OCI-LY7 (cell line): ENCODE data around the gene ZNF536. TPM values are rescaled to one million over a fixed set of nuclear protein-coding genes. Genes with fewer than 3 reads are reported as not detected.

Experiments used
- BruUV-seq: library from RNA; stranded (reverse); fragments of 400-500 nt; replicated peaks from 2 replicates; lab custom pipeline; 2021; lab: Mats Ljungman, UMichigan
- CTCF ChIA-PET: fragments of 300-600 bp; sonication (Branson Sonifier 250); formaldehyde crosslinking; loops from one replicate; lab custom pipeline; 2022; ENCODE audit warnings: antibody characterized with exemption; ENCODE audit not compliant: unreplicated experiment; lab: Charles Lee
- POLR2A ChIA-PET: fragments of 300-600 bp; sonication (Branson Sonifier 250); formaldehyde crosslinking; loops from one replicate; lab custom pipeline; 2022; ENCODE audit warnings: antibody characterized with exemption; lab: Charles Lee
- DNase-seq: peaks from one replicate; pipeline ENCODE4 v3.0.0-alpha.2; 2015; ENCODE audit warnings: low spot score
- H2AFZ ChIP-seq: fragments of 200-600 bp; sonication (generic), shearing (Covaris generic); 2 replicates; pipeline ENCODE4 v1.6.1; 2014; ENCODE audit warnings: mild to moderate bottlenecking, antibody characterized with exemption, low read length, moderate library complexity
- H3K27ac ChIP-seq: fragments of 200-600 bp; sonication (generic); 2 replicates; pipeline ENCODE4 v1.5.1; 2014; ENCODE audit warnings: mixed run types, low read depth, mild to moderate bottlenecking, moderate library complexity, low read length, inconsistent platforms; ENCODE audit not compliant: poor library complexity, severe bottlenecking
- H3K36me3 ChIP-seq: fragments of 200-600 bp; sonication (generic); 2 replicates; pipeline ENCODE4 v1.6.1; 2014; ENCODE audit warnings: mild to moderate bottlenecking, antibody characterized with exemption, low read length, moderate library complexity, mixed read lengths; ENCODE audit not compliant: insufficient read depth
- H3K4me1 ChIP-seq: fragments of 200-600 bp; sonication (generic); 2 replicates; pipeline ENCODE4 v1.5.1; 2014; ENCODE audit warnings: mild to moderate bottlenecking, low read length; ENCODE audit not compliant: insufficient read depth, poor library complexity, severe bottlenecking
- H3K4me2 ChIP-seq: fragments of 200-600 bp; sonication (generic); 2 replicates; pipeline ENCODE4 v1.6.1; 2014; ENCODE audit warnings: mild to moderate bottlenecking, low read length
- H3K4me3 ChIP-seq: fragments of 200-600 bp; sonication (generic); 2 replicates; pipeline ENCODE4 v1.5.1; 2014; ENCODE audit warnings: mild to moderate bottlenecking, low read depth, low read length; ENCODE audit not compliant: poor library complexity, severe bottlenecking
- H3K79me2 ChIP-seq: fragments of 200-600 bp; sonication (generic); 2 replicates; pipeline ENCODE4 v1.6.1; 2016; ENCODE audit warnings: low read depth, mild to moderate bottlenecking, low read length, moderate library complexity, mixed read lengths; ENCODE audit not compliant: insufficient read depth
- H3K9me2 ChIP-seq: fragments of 200-600 bp; sonication (generic); 2 replicates; pipeline ENCODE4 v1.6.1; 2016; ENCODE audit warnings: mild to moderate bottlenecking, low read length, mixed read lengths; ENCODE audit not compliant: insufficient read depth
- H3K9me3 ChIP-seq: fragments of 200-600 bp; sonication (generic); 2 replicates; pipeline ENCODE4 v1.6.1; 2014; ENCODE audit warnings: mild to moderate bottlenecking, mixed run types, low read length, mixed read lengths
- H4K20me1 ChIP-seq: fragments of 200-600 bp; sonication (generic); 2 replicates; pipeline ENCODE4 v1.6.1; 2014; ENCODE audit warnings: mild to moderate bottlenecking, antibody characterized with exemption, low read length, moderate library complexity, mixed read lengths; ENCODE audit not compliant: insufficient read depth
- CTCF ChIP-seq: fragments of 200-600 bp; sonication (generic); conservative IDR thresholded peaks from 2 replicates; pipeline ENCODE4 v1.5.1; 2014; ENCODE audit warnings: mild to moderate bottlenecking, antibody characterized with exemption, low read length, moderate library complexity, mixed read lengths
- EZH2phosphoT487 ChIP-seq: fragments of 200-600 bp; sonication (generic); IDR thresholded peaks from 2 replicates; pipeline ENCODE4 v1.6.1; 2018; ENCODE audit warnings: low read depth, borderline replicate concordance, mild to moderate bottlenecking, mixed run types, antibody characterized with exemption, low read length, moderate library complexity, mixed read lengths
- intact Hi-C: fragments of 100-400 bp; cut with micrococcal nuclease; formaldehyde crosslinking; loops from one replicate; pipeline ENCODE4 v1.10.0; 2022; ENCODE audit not compliant: unreplicated experiment
- total RNA-seq, 2 experiments: library from RNA; depleted of rRNA in 1 of 2; stranded (reverse); fragments of >200 nt in 1 of 2; shearing (Covaris generic) in 1 of 2; gene quantifications; 2 replicates each; pipeline ENCODE4 v1.2.3, GENCODE V29; 2014 to 2022

Gene ZNF536
- total RNA-seq, 2 experiments from 2014 or later = 0.06 to 0.30 TPM

- TF ChIP-seq EZH2phosphoT487 (no peak), CTCF (no peak)
- Histone ChIP-seq H3K9me2 (no peaks in the 10 kb centered on the region), H3K9me3 (no peaks in the 10 kb centered on the region), H3K4me3 (no peak overlapping the region), H2AFZ (no peak overlapping the region), H3K79me2 (no peaks in the 10 kb centered on the region), H3K27ac (no peak overlapping the region), H3K4me1 (no peaks in the 10 kb centered on the region), H3K36me3 (no peaks in the 10 kb centered on the region), H3K4me2 (no peak overlapping the region), H4K20me1 (no peaks in the 10 kb centered on the region)
- POLR2A ChIA-PET = no interaction called here
- CTCF ChIA-PET = no interaction called here
- no TSS peak for BruUV-seq
- DNase-seq = no peak
- intact Hi-C loops = no loop called here
Measured at GRCh38 chr19:30567536-30568232, 195.5 kb downstream of the ZNF536 start.

GRCh38 chr19:30570194-30570593, 198.0 kb downstream of the ZNF536 start:
- no peak for DNase-seq
- intact Hi-C loops = no loop called here
- Histone ChIP-seq H3K4me3 (no peak overlapping the region), H3K36me3 (no peaks in the 10 kb centered on the region), H4K20me1 (no peaks in the 10 kb centered on the region), H3K4me1 (no peaks in the 10 kb centered on the region), H2AFZ (no peak overlapping the region), H3K79me2 (no peaks in the 10 kb centered on the region), H3K9me2 (no peaks in the 10 kb centered on the region), H3K27ac (no peak overlapping the region), H3K9me3 (no peaks in the 10 kb centered on the region), H3K4me2 (no peak overlapping the region)
- no peak for TF ChIP-seq CTCF
- TF ChIP-seq EZH2phosphoT487 = no peak
- ChIA-PET POLR2A (interaction anchor here (1.2 kb wide), 1 partner anchor 11 kb away, joined by 4 read pairs; no protein-coding TSS in a partner anchor), CTCF (no interaction called here)
- BruUV-seq = no TSS peak

- Histone ChIP-seq H3K9me2 (no peaks in the 10 kb centered on the region), H3K27ac (no peak overlapping the region), H3K4me1 (no peaks in the 10 kb centered on the region), H3K36me3 (no peaks in the 10 kb centered on the region), H3K79me2 (no peaks in the 10 kb centered on the region), H3K4me2 (no peak overlapping the region), H3K4me3 (no peak overlapping the region), H3K9me3 (no peaks in the 10 kb centered on the region), H4K20me1 (no peaks in the 10 kb centered on the region), H2AFZ (no peak overlapping the region)
- TF ChIP-seq CTCF = no peak
- no peak for TF ChIP-seq EZH2phosphoT487
- intact Hi-C loops = no loop called here
- no peak for DNase-seq
- BruUV-seq = no TSS peak
- CTCF ChIA-PET = interaction anchor here (0.5 kb wide), 1 partner anchor 16 kb away, joined by 5 read pairs; no protein-coding TSS in a partner anchor
- POLR2A ChIA-PET = interaction anchor here (1.0 to 1.5 kb wide), 2 partner anchors 9 to 57 kb away, joined by 3 to 5 read pairs; no protein-coding TSS in a partner anchor
Measured at GRCh38 chr19:30577551-30578105, 205.4 kb downstream of the ZNF536 start.
